Activated naive CD4-positive, alpha-beta T cell treated with anti-CD3 and anti-CD28 coated beads for 36 hours (primary cell): Measurements from ENCODE around the gene ATP6V0B. TPM values are rescaled to one million over a fixed set of nuclear protein-coding genes. Genes with fewer than 3 reads are reported as not detected.

Experiments used
- CTCF ChIA-PET: fragments of 350-600 bp; sonication (Branson Sonifier 250); formaldehyde crosslinking; loops from one replicate; lab custom pipeline; 2021; ENCODE audit warnings: antibody characterized with exemption; lab: Charles Lee
- DNase-seq: peaks from one replicate; pipeline ENCODE4 v3.0.0-alpha.2; 2020
- H3K27ac Mint-ChIP-seq: one replicate; pipeline ENCODE4 v1.8.0; 2021; ENCODE audit warnings: mild to moderate bottlenecking, mixed read lengths
- H3K27me3 Mint-ChIP-seq: one replicate; pipeline ENCODE4 v1.8.0; 2021; ENCODE audit warnings: low read depth, mixed read lengths
- H3K36me3 Mint-ChIP-seq: one replicate; pipeline ENCODE4 v1.8.0; 2021; ENCODE audit warnings: low read depth, mixed read lengths
- H3K4me1 Mint-ChIP-seq: one replicate; pipeline ENCODE4 v1.8.0; 2021; ENCODE audit warnings: low read depth, mixed read lengths
- H3K4me3 Mint-ChIP-seq: one replicate; pipeline ENCODE4 v1.8.0; 2021; ENCODE audit warnings: mild to moderate bottlenecking, moderate library complexity, mixed read lengths
- H3K9me3 Mint-ChIP-seq: one replicate; pipeline ENCODE4 v1.8.0; 2021; ENCODE audit warnings: mixed read lengths
- intact Hi-C: fragments of 100-400 bp; cut with micrococcal nuclease; formaldehyde crosslinking; loops from one replicate; pipeline ENCODE4 v1.15.1; 2023
- total RNA-seq, 2 experiments: library from RNA; stranded (reverse); gene quantifications; one replicate each; pipeline ENCODE4 v1.2.3, GENCODE V29; 2021

The ATP6V0B gene
- total RNA-seq, 2 experiments from 2014 or later: 44.2 to 52.6 TPM

- peaks cover 14% of the 10 kb centered on the region for H3K4me1 Mint-ChIP-seq
- H3K27me3 Mint-ChIP-seq: peaks cover 34% of the 10 kb centered on the region
- no peak overlapping the region for H3K4me3 Mint-ChIP-seq
- intact Hi-C loops: loop anchor here (1.0 to 10.0 kb wide), 4 partner anchors 112 to 711 kb away; partner anchors contain the start of genes HYI and ST3GAL3
- peaks cover 5% of the 10 kb centered on the region for H3K36me3 Mint-ChIP-seq
- DNase-seq: no peak
- H3K9me3 Mint-ChIP-seq: no peaks in the 10 kb centered on the region
- CTCF ChIA-PET: interaction anchor here (0.7 to 11.7 kb wide), 28 partner anchors 9 to 414 kb away, joined by 3 to 246 read pairs (median 6); partner anchors contain the start of genes IPO13, KDM4A and PTPRF
- H3K27ac Mint-ChIP-seq: no peak overlapping the region
Observed at GRCh38 chr1:43935711-43936427, 38.9 kb upstream of the ATP6V0B start.

GRCh38 chr1:43936431-43937151 lies 38.2 kb upstream of the ATP6V0B start:
- intact Hi-C loops: loop anchor here (10.0 kb wide), 2 partner anchors 482 to 712 kb away; partner anchors contain the start of gene HYI
- CTCF ChIA-PET: interaction anchor here (0.5 to 11.7 kb wide), 5 partner anchors 9 to 301 kb away, joined by 5 to 246 read pairs (median 8); no protein-coding TSS in a partner anchor
- peaks cover 14% of the 10 kb centered on the region for H3K4me1 Mint-ChIP-seq
- no peak for DNase-seq
- H3K27me3 Mint-ChIP-seq: peaks cover 34% of the 10 kb centered on the region
- no peaks in the 10 kb centered on the region for H3K9me3 Mint-ChIP-seq
- peaks cover 5% of the 10 kb centered on the region for H3K36me3 Mint-ChIP-seq
- H3K27ac Mint-ChIP-seq: no peak overlapping the region
- H3K4me3 Mint-ChIP-seq: peak overlapping the region; percentile 36

GRCh38 chr1:43937179-43937865 lies 37.4 kb upstream of the ATP6V0B start:
- DNase-seq: no peak
- Mint-ChIP-seq H3K9me3 (no peaks in the 10 kb centered on the region), H3K4me3 (no peak overlapping the region), H3K36me3 (peaks cover 5% of the 10 kb centered on the region), H3K27me3 (peaks cover 34% of the 10 kb centered on the region), H3K4me1 (peaks cover 14% of the 10 kb centered on the region), H3K27ac (no peak overlapping the region)
- CTCF ChIA-PET: interaction anchor here (0.7 to 11.7 kb wide), 4 partner anchors 8 to 170 kb away, joined by 4 to 246 read pairs (median 4); no protein-coding TSS in a partner anchor
- intact Hi-C loops: loop anchor here (10.0 kb wide), 2 partner anchors 483 to 713 kb away; partner anchors contain the start of gene HYI

- Mint-ChIP-seq H3K4me3 (no peak overlapping the region), H3K27me3 (peaks cover 24% of the 10 kb centered on the region), H3K27ac (no peak overlapping the region), H3K4me1 (peaks cover 10% of the 10 kb centered on the region), H3K36me3 (peaks cover 5% of the 10 kb centered on the region), H3K9me3 (no peaks in the 10 kb centered on the region)
- DNase-seq: no peak
- intact Hi-C loops: loop anchor here (10.0 kb wide), 2 partner anchors 484 to 714 kb away; partner anchors contain the start of gene HYI
- CTCF ChIA-PET: interaction anchor here (0.8 to 11.7 kb wide), 3 partner anchors 12 to 171 kb away, joined by 4 to 246 read pairs (median 4); no protein-coding TSS in a partner anchor
Observed at GRCh38 chr1:43938383-43938782, 36.4 kb upstream of the ATP6V0B start.

GRCh38 chr1:43938892-43939587 lies 35.7 kb upstream of the ATP6V0B start:
- intact Hi-C loops: loop anchor here (10.0 kb wide), 2 partner anchors 484 to 714 kb away; partner anchors contain the start of gene HYI
- Mint-ChIP-seq H3K27ac (no peak overlapping the region), H3K4me3 (no peak overlapping the region), H3K4me1 (peaks cover 7% of the 10 kb centered on the region), H3K27me3 (peaks cover 20% of the 10 kb centered on the region), H3K36me3 (peaks cover 5% of the 10 kb centered on the region), H3K9me3 (no peaks in the 10 kb centered on the region)
- CTCF ChIA-PET: interaction anchor here (1.1 to 11.7 kb wide), 3 partner anchors 9 to 172 kb away, joined by 4 to 246 read pairs (median 4); no protein-coding TSS in a partner anchor
- DNase-seq: no peak

GRCh38 chr1:43942411-43942810 lies 32.3 kb upstream of the ATP6V0B start:
- CTCF ChIA-PET: interaction anchor here (0.7 to 5.6 kb wide), 3 partner anchors 8 to 178 kb away, joined by 7 to 76 read pairs (median 39); partner anchors contain the start of gene ARTN
- Mint-ChIP-seq H3K9me3 (no peaks in the 10 kb centered on the region), H3K36me3 (peaks cover 10% of the 10 kb centered on the region), H3K27ac (no peak overlapping the region), H3K4me3 (no peak overlapping the region), H3K4me1 (peaks cover 20% of the 10 kb centered on the region), H3K27me3 (no peaks in the 10 kb centered on the region)
- no peak for DNase-seq
- intact Hi-C loops: loop anchor here (10.0 kb wide), 1 partner anchor 578 kb away; the partner anchor contains the start of gene ELOVL1

- DNase-seq: no peak
- Mint-ChIP-seq H3K4me3 (peak overlapping the region; percentile 90), H3K27me3 (no peaks in the 10 kb centered on the region), H3K9me3 (no peaks in the 10 kb centered on the region), H3K27ac (no peak overlapping the region), H3K4me1 (peaks cover 37% of the 10 kb centered on the region), H3K36me3 (peaks cover 7% of the 10 kb centered on the region)
- intact Hi-C loops: loop anchor here (10.0 kb wide), 1 partner anchor 580 kb away; the partner anchor contains the start of gene ELOVL1
- CTCF ChIA-PET: interaction anchor here (1.5 to 5.6 kb wide), 3 partner anchors 11 to 415 kb away, joined by 7 to 76 read pairs (median 39); partner anchors contain the start of genes ARTN and PTPRF
Observed at GRCh38 chr1:43944860-43945259, 29.9 kb upstream of the ATP6V0B start.

- CTCF ChIA-PET: interaction anchor here (0.6 to 5.6 kb wide), 18 partner anchors 9 to 456 kb away, joined by 3 to 76 read pairs (median 4); partner anchors contain the start of genes ARTN and PTPRF
- Mint-ChIP-seq H3K4me1 (peaks cover 37% of the 10 kb centered on the region), H3K9me3 (no peaks in the 10 kb centered on the region)
Observed at GRCh38 chr1:43945674-43946235, 29.0 kb upstream of the ATP6V0B start.

GRCh38 chr1:43946236-43947060 lies 28.3 kb upstream of the ATP6V0B start, which contains the start of gene IPO13:
Gene IPO13, plus strand, starts transcription at chr1:43946950. Its CDS starts 651 bp downstream, at chr1:43947601.
- Mint-ChIP-seq H3K36me3 (peaks cover 7% of the 10 kb centered on the region), H3K9me3 (no peaks in the 10 kb centered on the region), H3K27me3 (no peaks in the 10 kb centered on the region), H3K4me3 (peak within 1 kb of the TSS; percentile 90), H3K27ac (peak within 1 kb of the TSS; percentile 88), H3K4me1 (peaks cover 39% of the 10 kb centered on the region)
- intact Hi-C loops: loop anchor here (1.0 to 10.0 kb wide), 10 partner anchors 12 to 582 kb away; partner anchors contain the start of genes ATP6V0B, CCDC24, ELOVL1 and KDM4A
- DNase-seq: peak; percentile 97
- CTCF ChIA-PET: interaction anchor here (0.6 to 5.6 kb wide), 18 partner anchors 9 to 434 kb away, joined by 3 to 76 read pairs (median 4); partner anchors contain the start of genes ARTN and PTPRF

More at GRCh38 chr1:43945674-43946235, 29.0 kb upstream of the ATP6V0B start:
- Mint-ChIP-seq H3K27ac (peak overlapping the region; percentile 88), H3K4me3 (peak overlapping the region; percentile 90), H3K36me3 (peaks cover 7% of the 10 kb centered on the region), H3K27me3 (no peaks in the 10 kb centered on the region)
- intact Hi-C loops: loop anchor here (1.0 to 10.0 kb wide), 10 partner anchors 11 to 581 kb away; partner anchors contain the start of genes ATP6V0B, CCDC24, ELOVL1 and KDM4A
- no peak for DNase-seq
